HepG2 (cell line): Measurements from ENCODE around the gene CD96.

Source experiments
- DNMT1 ChIP-seq: sonication (generic); formaldehyde crosslinking; IDR thresholded peaks from 2 replicates; pipeline ENCODE4 v1.5.1; 2020; ENCODE audit warnings: mild to moderate bottlenecking, missing genetic modification reagents
- DPF2 ChIP-seq: sonication (generic); formaldehyde crosslinking; IDR thresholded peaks from 2 replicates; pipeline ENCODE4 v1.4.0; 2020; ENCODE audit warnings: mild to moderate bottlenecking, low read depth, missing genetic modification reagents, borderline replicate concordance
- EZH2 ChIP-seq: conservative IDR thresholded peaks from 2 replicates; pipeline ENCODE4 v1.6.1; 2012; ENCODE audit warnings: mild to moderate bottlenecking, low read depth, low read length, moderate library complexity
- FOXK1 ChIP-seq: sonication (generic); formaldehyde crosslinking; IDR thresholded peaks from 2 replicates; pipeline ENCODE4 v1.4.0; 2020; ENCODE audit warnings: low read depth, missing genetic modification reagents, borderline replicate concordance
- RXRA ChIP-seq: sonication (generic); formaldehyde crosslinking; IDR thresholded peaks from 2 replicates; pipeline ENCODE4 v1.5.1; 2020; ENCODE audit warnings: missing genetic modification reagents
- ZZZ3 ChIP-seq: sonication (generic); formaldehyde crosslinking; IDR thresholded peaks from 2 replicates; pipeline ENCODE4 v1.4.0; 2020; ENCODE audit warnings: missing genetic modification reagents, mild to moderate bottlenecking, borderline replicate concordance
- TF ChIP-seq, protein P1 (sequence below): sonication (generic); formaldehyde crosslinking; IDR thresholded peaks from 2 replicates; pipeline ENCODE4 v1.5.1; 2020; ENCODE audit warnings: missing genetic modification reagents, mild to moderate bottlenecking, borderline replicate concordance
- TF ChIP-seq, protein P2 (sequence below): sonication (generic); formaldehyde crosslinking; IDR thresholded peaks from 2 replicates; pipeline ENCODE4 v1.8.1; 2023; ENCODE audit warnings: missing genetic modification reagents, inconsistent platforms, borderline replicate concordance
- TF ChIP-seq, protein P3 (sequence below): sonication (generic); formaldehyde crosslinking; IDR thresholded peaks from 2 replicates; pipeline ENCODE4 v1.5.0; 2020; ENCODE audit warnings: mild to moderate bottlenecking, missing genetic modification reagents, moderate library complexity

DNA sequence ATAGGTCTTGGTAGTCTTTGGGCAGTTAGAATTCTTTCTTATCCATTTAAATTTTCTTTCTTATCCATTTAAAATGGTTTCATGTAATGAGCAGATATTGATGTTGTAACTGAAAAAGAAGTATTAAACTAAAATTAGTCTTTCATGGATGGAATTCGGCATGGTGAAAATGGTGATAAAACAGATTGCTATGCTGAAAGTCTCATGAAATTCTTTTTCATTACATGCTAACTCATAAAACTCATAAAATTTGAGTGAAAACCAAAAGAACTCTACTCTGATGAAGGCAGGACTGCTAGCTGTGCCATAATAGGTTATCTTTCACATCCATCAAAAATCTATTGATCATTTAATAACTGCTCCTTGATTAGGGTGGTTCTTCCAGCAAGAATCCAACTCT lies 3.9 kb upstream of the CD96 start:
- TF ChIP-seq, protein P1, sequence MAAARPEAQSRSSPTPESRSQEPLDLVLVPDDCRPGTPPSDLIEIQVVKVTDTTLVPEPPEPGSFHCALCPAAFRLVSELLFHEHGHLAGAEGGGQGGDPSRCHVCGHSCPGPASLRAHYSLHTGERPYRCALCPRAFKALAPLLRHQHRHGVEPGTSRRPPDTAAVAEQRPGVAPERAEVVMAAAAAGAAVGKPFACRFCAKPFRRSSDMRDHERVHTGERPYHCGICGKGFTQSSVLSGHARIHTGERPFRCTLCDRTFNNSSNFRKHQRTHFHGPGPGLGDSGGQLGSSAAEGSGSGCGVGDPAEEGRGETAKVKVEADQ (CRISPR knock-in tag), result no peak
- TF ChIP-seq DPF2 (CRISPR knock-in tag), result no peak
- no peak for TF ChIP-seq ZZZ3 (CRISPR knock-in tag)
- TF ChIP-seq RXRA (CRISPR knock-in tag), result no peak
- no peak for TF ChIP-seq DNMT1
- TF ChIP-seq, protein P2, sequence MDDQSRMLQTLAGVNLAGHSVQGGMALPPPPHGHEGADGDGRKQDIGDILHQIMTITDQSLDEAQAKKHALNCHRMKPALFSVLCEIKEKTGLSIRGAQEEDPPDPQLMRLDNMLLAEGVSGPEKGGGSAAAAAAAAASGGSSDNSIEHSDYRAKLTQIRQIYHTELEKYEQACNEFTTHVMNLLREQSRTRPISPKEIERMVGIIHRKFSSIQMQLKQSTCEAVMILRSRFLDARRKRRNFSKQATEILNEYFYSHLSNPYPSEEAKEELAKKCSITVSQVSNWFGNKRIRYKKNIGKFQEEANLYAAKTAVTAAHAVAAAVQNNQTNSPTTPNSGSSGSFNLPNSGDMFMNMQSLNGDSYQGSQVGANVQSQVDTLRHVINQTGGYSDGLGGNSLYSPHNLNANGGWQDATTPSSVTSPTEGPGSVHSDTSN, result no peak
- TF ChIP-seq EZH2, result no peak
- TF ChIP-seq FOXK1 (CRISPR knock-in tag), result no peak
- TF ChIP-seq, protein P3, sequence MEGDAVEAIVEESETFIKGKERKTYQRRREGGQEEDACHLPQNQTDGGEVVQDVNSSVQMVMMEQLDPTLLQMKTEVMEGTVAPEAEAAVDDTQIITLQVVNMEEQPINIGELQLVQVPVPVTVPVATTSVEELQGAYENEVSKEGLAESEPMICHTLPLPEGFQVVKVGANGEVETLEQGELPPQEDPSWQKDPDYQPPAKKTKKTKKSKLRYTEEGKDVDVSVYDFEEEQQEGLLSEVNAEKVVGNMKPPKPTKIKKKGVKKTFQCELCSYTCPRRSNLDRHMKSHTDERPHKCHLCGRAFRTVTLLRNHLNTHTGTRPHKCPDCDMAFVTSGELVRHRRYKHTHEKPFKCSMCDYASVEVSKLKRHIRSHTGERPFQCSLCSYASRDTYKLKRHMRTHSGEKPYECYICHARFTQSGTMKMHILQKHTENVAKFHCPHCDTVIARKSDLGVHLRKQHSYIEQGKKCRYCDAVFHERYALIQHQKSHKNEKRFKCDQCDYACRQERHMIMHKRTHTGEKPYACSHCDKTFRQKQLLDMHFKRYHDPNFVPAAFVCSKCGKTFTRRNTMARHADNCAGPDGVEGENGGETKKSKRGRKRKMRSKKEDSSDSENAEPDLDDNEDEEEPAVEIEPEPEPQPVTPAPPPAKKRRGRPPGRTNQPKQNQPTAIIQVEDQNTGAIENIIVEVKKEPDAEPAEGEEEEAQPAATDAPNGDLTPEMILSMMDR (CRISPR knock-in tag), result no peak
